Adrenal gland (tissue), 12 donors: ENCODE data around the gene CNTN1. TPM values are rescaled to one million over a fixed set of nuclear protein-coding genes. Genes with fewer than 3 reads are reported as not detected.

Experiments used
- DNase-seq, 7 donors: peaks; one replicate each; pipeline ENCODE4 v3.0.0-alpha.2; 2019 to 2020
- H3K27ac ChIP-seq, 5 donors: fragments of 200-600 bp; sonication (generic) in 4 of 5; 1 replicate in 3 of 5; 2 replicates in 2 of 5; pipeline versions ENCODE4 v1.5.1 to v1.8.0; 2016 to 2020; ENCODE audit warnings: mild to moderate bottlenecking in 1 of 5
- H3K27me3 ChIP-seq: fragments of 200-600 bp; 2 replicates; pipeline ENCODE4 v1.8.0; 2021
- H3K36me3 ChIP-seq, 2 donors: fragments of 200-600 bp; replicated peaks in 1 of 2; 1 replicate in 1 of 2; 2 replicates in 1 of 2; pipeline versions ENCODE4 v1.5.1 to v1.8.0; 2018 to 2022
- H3K4me1 ChIP-seq, 2 donors: fragments of 200-600 bp; replicated peaks in 1 of 2; 1 replicate in 1 of 2; 2 replicates in 1 of 2; pipeline versions ENCODE4 v1.5.1 to v1.8.0; 2018 to 2021
- H3K4me3 ChIP-seq, 4 donors: fragments of 200-600 bp; sonication (generic) in 3 of 4; one replicate each; pipeline ENCODE4 v1.5.1; 2016 to 2018
- H3K9me3 ChIP-seq, 3 donors: fragments of 200-600 bp; sonication (generic) in 1 of 3; replicated peaks in 1 of 3; 1 replicate in 2 of 3; 2 replicates in 1 of 3; pipeline versions ENCODE4 v1.5.1 to v1.8.0; 2016 to 2021
- CTCF ChIP-seq, 6 experiments: fragments of 450-650 bp in 4 of 6; fragments of 200-600 bp in 2 of 6; sonication (generic) in 1 of 6; IDR thresholded peaks; 1 replicate in 5 of 6; 2 replicates in 1 of 6; pipeline versions ENCODE4 v1.5.1 to v1.8.0; 2016 to 2021; ENCODE audit warnings: antibody characterized with exemption in 6 of 6, mild to moderate bottlenecking in 2 of 6, moderate library complexity in 1 of 6
- POLR2A ChIP-seq, 2 donors: fragments of 450-650 bp; IDR thresholded peaks; one replicate each; pipeline ENCODE4 v1.6.1; 2017; ENCODE audit warnings: antibody characterized with exemption in 2 of 2, mild to moderate bottlenecking in 2 of 2, moderate library complexity in 1 of 2
- WGBS, 4 donors: extraction: QIAGEN DNeasy Blood & Tissue Kit in 2 of 4; methylation state at CpG; one replicate each; pipeline versions ENCODE4 v1.1.5 to v1.1.7; 2013 to 2017; 5-methylcytosine and 5-hydroxymethylcytosine counted together
- intact Hi-C, 2 donors: fragments of 100-400 bp; cut with DNase I; formaldehyde crosslinking; loops; one replicate each; pipeline versions ENCODE4 v1.14.1 to v1.15.0; 2022 to 2023
- polyA plus RNA-seq, 3 donors: library from polyadenylated mRNA; stranded (reverse); fragments of 200-250 nt in 2 of 3; fragments of 350-450 nt in 1 of 3; fragmentation: Illumina TruSeq in 1 of 3; extraction: RNeasy Lipid Tissue Mini Kit (QIAGEN cat#74804) in 1 of 3; gene quantifications; one replicate each; pipeline ENCODE4 v1.2.3, GENCODE V29; 2013 to 2014
- total RNA-seq, 9 donors: library from RNA; depleted of rRNA in 4 of 9; stranded (reverse); fragments of >200 nt in 4 of 9; fragments of 120-200 nt in 1 of 9; fragmentation: NEBNext Ultra II Directional in 1 of 9; extraction: Animal tissue kit (Norgen Biotek cat#: 25700) in 1 of 9; gene quantifications; one replicate each; pipeline versions ENCODE4 v1.1.0 to v1.2.4, GENCODE V29; 2013 to 2023
- donor health status: healthy with polysubstance abuse.
- donor health status: Bipolar disorder and iron deficiency.
- donor health status: DM: yes; HTN: yes; CAD: no.
- donor health status: DM: no; HTN: no; CAD: no.
- donor health status: DM: no; HTN: no; CAD: no.
- donor health status: DM: yes; HTN: yes; CAD: no.

The CNTN1 gene
- total and polyA plus RNA-seq, 12 donors = 3.8 to 76.8 (median 20.7) TPM

- H3K9me3 ChIP-seq = no peaks in the 10 kb centered on the region
- H3K4me3 ChIP-seq = no peak overlapping the region
- H3K27ac ChIP-seq = no peak overlapping the region
- no peaks in the 10 kb centered on the region for H3K36me3 ChIP-seq
- DNase-seq = no peak
- intact Hi-C loops = no loop called here
- H3K4me1 ChIP-seq = no peaks in the 10 kb centered on the region
- WGBS, 4 donors = 87 to 98% (median 89%) methylated on average over 1 of the region's 1 CpG
- H3K27me3 ChIP-seq = no peaks in the 10 kb centered on the region
- no peak for TF ChIP-seq CTCF (IDR thresholded peaks at IDR 0.05)
- no peak for TF ChIP-seq POLR2A (IDR thresholded peaks at IDR 0.05)
These were observed 245.7 kb downstream of the CNTN1 start for GRCh38 chr12:40937891-40938290.

GRCh38 chr12:40942326-40942725 is 250.1 kb downstream of the CNTN1 start:
- intact Hi-C loops = no loop called here
- DNase-seq = no peak
- Histone ChIP-seq H3K4me3 (no peak overlapping the region), H3K27ac (no peak overlapping the region), H3K27me3 (no peaks in the 10 kb centered on the region), H3K4me1 (no peaks in the 10 kb centered on the region), H3K9me3 (no peaks in the 10 kb centered on the region), H3K36me3 (no peaks in the 10 kb centered on the region)
- TF ChIP-seq CTCF (IDR thresholded peaks at IDR 0.05) (no peak), POLR2A (IDR thresholded peaks at IDR 0.05) (no peak)
- 50 to 69% (median 65%) methylated on average over 2 of the region's 2 CpGs for WGBS, 4 donors

DNA sequence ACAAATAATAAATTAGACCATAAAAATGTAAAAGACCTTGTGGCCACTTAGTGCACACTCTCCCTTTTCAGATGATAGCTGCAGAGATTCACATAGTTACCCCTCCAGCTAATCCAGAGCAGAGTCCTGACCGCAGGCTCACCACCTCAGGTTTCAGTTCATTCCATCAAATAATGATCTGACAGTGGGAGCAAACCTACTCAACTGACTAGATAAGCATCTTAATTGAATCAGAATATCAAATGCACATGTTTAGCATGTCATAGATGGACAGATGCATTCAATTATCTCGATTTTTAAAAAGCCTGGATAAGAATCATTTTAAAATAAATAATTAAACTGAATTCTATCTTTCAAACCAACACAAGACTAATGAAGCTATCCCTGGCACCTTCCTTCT is 253.5 kb downstream of the CNTN1 start:
- intact Hi-C loops = no loop called here
- TF ChIP-seq POLR2A (IDR thresholded peaks at IDR 0.05) (no peak), CTCF (IDR thresholded peaks at IDR 0.05) (no peak)
- Histone ChIP-seq H3K36me3 (no peaks in the 10 kb centered on the region), H3K4me3 (no peak overlapping the region), H3K27ac (no peak overlapping the region), H3K27me3 (no peaks in the 10 kb centered on the region), H3K9me3 (no peaks in the 10 kb centered on the region), H3K4me1 (no peaks in the 10 kb centered on the region)
- DNase-seq = no peak
- WGBS, 4 donors = 71 to 84% (median 78%) methylated on average over 2 of the region's 2 CpGs

DNA sequence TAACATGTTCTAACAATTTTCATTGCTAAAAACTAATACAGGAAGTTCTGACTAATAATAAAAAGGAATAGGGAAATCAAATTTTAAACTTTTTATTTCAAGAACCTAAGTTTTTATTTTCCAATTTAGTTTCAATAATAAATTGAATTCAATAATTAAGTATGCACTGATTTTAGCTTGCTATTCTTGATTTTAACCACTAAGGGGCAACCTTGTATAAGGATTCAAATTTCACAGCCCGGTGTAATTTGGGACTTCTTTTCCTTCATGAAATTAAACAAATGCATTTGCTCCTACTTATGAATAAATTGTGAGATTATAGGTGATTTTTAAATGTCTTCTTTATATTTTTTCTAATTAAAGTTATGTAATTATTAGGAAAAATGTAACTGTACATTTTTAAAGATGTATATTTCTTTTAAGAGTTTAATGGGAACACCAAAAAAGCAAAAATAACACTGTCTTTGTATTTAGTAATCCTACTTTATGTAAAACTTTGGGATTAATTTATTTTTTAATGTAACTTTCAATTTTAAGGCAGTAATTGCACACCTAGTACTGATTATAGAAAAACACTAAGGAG is 254.5 kb downstream of the CNTN1 start:
- Histone ChIP-seq H3K36me3 (no peaks in the 10 kb centered on the region), H3K4me1 (no peaks in the 10 kb centered on the region), H3K4me3 (no peak overlapping the region), H3K9me3 (no peaks in the 10 kb centered on the region), H3K27me3 (no peaks in the 10 kb centered on the region), H3K27ac (no peak overlapping the region)
- TF ChIP-seq CTCF (IDR thresholded peaks at IDR 0.05) (peak; percentile 50 to 76 (median 62)), POLR2A (IDR thresholded peaks at IDR 0.05) (no peak)
- WGBS, 4 donors = 2 to 6% (median 4%) methylated on average over 1 of the region's 1 CpG
- intact Hi-C loops = no loop called here
- no peak for DNase-seq
